22Rv1 (cell line): ENCODE measurements around the gene EIF2B4.

Experiments
- ZFX ChIP-seq: fragments of 450-650 bp; IDR thresholded peaks from 2 replicates; pipeline ENCODE4 v1.6.1; 2017; ENCODE audit warnings: antibody characterized with exemption, borderline replicate concordance
- TF ChIP-seq, protein P1 (sequence below): fragments of 450-650 bp; IDR thresholded peaks from 2 replicates; pipeline ENCODE4 v1.5.1; 2017; ENCODE audit warnings: mild to moderate bottlenecking

DNA sequence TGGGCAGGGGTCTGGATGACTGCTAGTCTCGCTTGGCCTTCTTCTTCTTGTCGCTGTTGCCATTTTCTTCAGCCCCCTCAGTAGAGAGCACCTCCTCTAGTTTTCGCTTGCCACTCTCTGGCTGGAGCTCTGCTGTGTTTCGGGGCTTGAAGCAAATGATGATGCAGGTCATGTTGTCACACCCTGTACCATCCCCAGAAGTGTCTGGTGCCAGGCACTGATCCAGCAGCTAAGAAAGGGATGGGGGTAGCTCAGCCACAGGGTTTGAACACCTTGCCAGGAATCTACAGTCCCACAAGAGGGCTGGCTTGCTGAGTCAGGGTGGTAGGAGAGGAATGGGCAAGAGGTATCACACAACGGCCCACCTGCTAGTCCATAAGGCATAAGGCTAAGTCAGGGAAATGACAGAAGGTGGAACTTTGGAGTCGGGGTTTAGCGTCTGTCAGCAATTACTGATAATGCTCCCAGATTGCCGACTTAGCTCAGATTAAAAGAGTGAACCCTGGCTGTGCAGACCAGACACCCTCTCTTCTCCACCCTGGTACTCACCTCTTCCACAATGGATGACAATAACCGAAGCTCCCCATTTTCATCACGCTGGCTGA lies 11.5 kb upstream of the EIF2B4 start:
- TF ChIP-seq, protein P1, sequence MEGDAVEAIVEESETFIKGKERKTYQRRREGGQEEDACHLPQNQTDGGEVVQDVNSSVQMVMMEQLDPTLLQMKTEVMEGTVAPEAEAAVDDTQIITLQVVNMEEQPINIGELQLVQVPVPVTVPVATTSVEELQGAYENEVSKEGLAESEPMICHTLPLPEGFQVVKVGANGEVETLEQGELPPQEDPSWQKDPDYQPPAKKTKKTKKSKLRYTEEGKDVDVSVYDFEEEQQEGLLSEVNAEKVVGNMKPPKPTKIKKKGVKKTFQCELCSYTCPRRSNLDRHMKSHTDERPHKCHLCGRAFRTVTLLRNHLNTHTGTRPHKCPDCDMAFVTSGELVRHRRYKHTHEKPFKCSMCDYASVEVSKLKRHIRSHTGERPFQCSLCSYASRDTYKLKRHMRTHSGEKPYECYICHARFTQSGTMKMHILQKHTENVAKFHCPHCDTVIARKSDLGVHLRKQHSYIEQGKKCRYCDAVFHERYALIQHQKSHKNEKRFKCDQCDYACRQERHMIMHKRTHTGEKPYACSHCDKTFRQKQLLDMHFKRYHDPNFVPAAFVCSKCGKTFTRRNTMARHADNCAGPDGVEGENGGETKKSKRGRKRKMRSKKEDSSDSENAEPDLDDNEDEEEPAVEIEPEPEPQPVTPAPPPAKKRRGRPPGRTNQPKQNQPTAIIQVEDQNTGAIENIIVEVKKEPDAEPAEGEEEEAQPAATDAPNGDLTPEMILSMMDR: no peak
- TF ChIP-seq ZFX: no peak
